ENCODE results near the gene UST. TPM values are rescaled to one million over a fixed set of nuclear protein-coding genes. Genes with fewer than 3 reads are reported as not detected.

UST gene
- total and polyA plus RNA-seq, 4 donors, result 0.24 to 2.7 (median 0.87) TPM

- H3K27ac ChIP-seq (ENCODE audit: low read depth in 1 of 2, low read length in 2 of 2), result no peak overlapping the region
- DNase-seq (ENCODE audit: low spot score), result no peak
- H3K36me3 ChIP-seq (ENCODE audit: control insufficient read depth in 4 of 4, insufficient read depth in 3 of 4, low read depth in 1 of 4, low read length in 3 of 4), result no peaks in the 10 kb centered on the region
- no peak for TF ChIP-seq RAD21 (IDR thresholded peaks at IDR 0.05)
- H3K4me3 ChIP-seq (ENCODE audit: low read depth in 1 of 3, low read length in 3 of 3), result no peak overlapping the region
- no peaks in the 10 kb centered on the region for H3K4me1 ChIP-seq (ENCODE audit: control insufficient read depth in 4 of 4, insufficient read depth in 4 of 4, low read length in 3 of 4)
- H3K9ac ChIP-seq (ENCODE audit: low read depth in 1 of 2, low read length in 2 of 2), result no peak overlapping the region
- 86% methylated on average over 7 of the region's 7 CpGs for WGBS
- no peaks in the 10 kb centered on the region for H3K27me3 ChIP-seq (ENCODE audit: control insufficient read depth in 4 of 4, insufficient read depth in 4 of 4, low read length in 3 of 4)
- no peaks in the 10 kb centered on the region for H3K9me3 ChIP-seq (ENCODE audit: control insufficient read depth in 4 of 4, low read length in 3 of 4)
Observed at GRCh38 chr6:149016716-149017115, 269.9 kb downstream of the UST start.

- Histone ChIP-seq H3K27ac (ENCODE audit: low read depth in 1 of 2, low read length in 2 of 2) (no peak overlapping the region), H3K9me3 (ENCODE audit: control insufficient read depth in 4 of 4, low read length in 3 of 4) (no peaks in the 10 kb centered on the region), H3K36me3 (ENCODE audit: control insufficient read depth in 4 of 4, insufficient read depth in 3 of 4, low read depth in 1 of 4, low read length in 3 of 4) (no peaks in the 10 kb centered on the region), H3K4me1 (ENCODE audit: control insufficient read depth in 4 of 4, insufficient read depth in 4 of 4, low read length in 3 of 4) (no peaks in the 10 kb centered on the region), H3K27me3 (ENCODE audit: control insufficient read depth in 4 of 4, insufficient read depth in 4 of 4, low read length in 3 of 4) (no peaks in the 10 kb centered on the region), H3K4me3 (ENCODE audit: low read depth in 1 of 3, low read length in 3 of 3) (no peak overlapping the region), H3K9ac (ENCODE audit: low read depth in 1 of 2, low read length in 2 of 2) (no peak overlapping the region)
- TF ChIP-seq EGR1 (IDR thresholded peaks at IDR 0.05; ENCODE audit: low read depth in 2 of 2) (no peak), YY1 (IDR thresholded peaks at IDR 0.05) (no peak), HNF4A (conservative IDR thresholded peaks at IDR 0.05) (no peak), MAX (IDR thresholded peaks at IDR 0.05) (no peak), SP1 (IDR thresholded peaks at IDR 0.05) (no peak), CTCF (IDR thresholded peaks at IDR 0.05; ENCODE audit: low read depth, low read length, missing input control) (no peak), RXRA (IDR thresholded peaks at IDR 0.05) (no peak), TAF1 (conservative IDR thresholded peaks at IDR 0.05) (no peak), ZBTB33 (IDR thresholded peaks at IDR 0.05) (no peak), FOXA1 (IDR thresholded peaks at IDR 0.05) (no peak), GABPA (IDR thresholded peaks at IDR 0.05 in 1 of 2, conservative IDR thresholded peaks at IDR 0.05 in 1 of 2) (no peak), NR2F2 (IDR thresholded peaks at IDR 0.05) (no peak), FOXA2 (IDR thresholded peaks at IDR 0.05) (no peak), RAD21 (IDR thresholded peaks at IDR 0.05) (no peak), REST (IDR thresholded peaks at IDR 0.05) (no peak)
- DNase-seq (ENCODE audit: low spot score), result no peak
- 91% methylated on average over 3 of the region's 3 CpGs for WGBS
Observed at GRCh38 chr6:149020319-149020718, 273.5 kb downstream of the UST start.
